IPS-15b (cell line): Measurements from ENCODE around the gene ANKRD10.

Experiments
- H3K27me3 ChIP-seq: one replicate; pipeline ENCODE4 v1.6.1; 2013; ENCODE audit warnings: low read length; ENCODE audit not compliant: control insufficient read depth, insufficient read depth
- H3K36me3 ChIP-seq: one replicate; pipeline ENCODE4 v1.6.1; 2013; ENCODE audit warnings: low read length; ENCODE audit not compliant: control insufficient read depth, insufficient read depth
- H3K4me1 ChIP-seq: one replicate; pipeline ENCODE4 v1.6.1; 2013; ENCODE audit warnings: mild to moderate bottlenecking, low read length; ENCODE audit not compliant: control insufficient read depth, insufficient read depth
- H3K4me3 ChIP-seq: one replicate; pipeline ENCODE4 v1.5.1; 2013; ENCODE audit warnings: low read depth, low read length
- H3K9ac ChIP-seq: one replicate; pipeline ENCODE4 v1.6.1; 2013; ENCODE audit warnings: low read depth, mild to moderate bottlenecking, low read length
- H3K9me3 ChIP-seq: one replicate; pipeline ENCODE4 v1.6.1; 2013; ENCODE audit warnings: mild to moderate bottlenecking, low read length; ENCODE audit not compliant: control insufficient read depth, insufficient read depth

ANKRD10 gene

GRCh38 chr13:110911880-110912279 lies 3.0 kb downstream of the ANKRD10 start:
- Histone ChIP-seq H3K9me3 (no peaks in the 10 kb centered on the region), H3K27me3 (no peaks in the 10 kb centered on the region), H3K36me3 (no peaks in the 10 kb centered on the region), H3K4me1 (peaks cover 46% of the 10 kb centered on the region), H3K4me3 (peak overlapping the region; percentile 92), H3K9ac (peak overlapping the region; percentile 62)

GRCh38 chr13:110910013-110910890 lies 4.6 kb downstream of the ANKRD10 start:
- peak overlapping the region; percentile 16 for H3K4me3 ChIP-seq
- H3K27me3 ChIP-seq, result no peaks in the 10 kb centered on the region
- H3K9ac ChIP-seq, result peak overlapping the region; percentile 6
- H3K36me3 ChIP-seq, result no peaks in the 10 kb centered on the region
- no peaks in the 10 kb centered on the region for H3K9me3 ChIP-seq
- peaks cover 48% of the 10 kb centered on the region for H3K4me1 ChIP-seq

- Histone ChIP-seq H3K4me1 (peaks cover 48% of the 10 kb centered on the region), H3K9ac (peak overlapping the region; percentile 42), H3K4me3 (peak overlapping the region; percentile 16), H3K36me3 (no peaks in the 10 kb centered on the region), H3K9me3 (no peaks in the 10 kb centered on the region), H3K27me3 (no peaks in the 10 kb centered on the region)
Measured at GRCh38 chr13:110907951-110908898, 6.6 kb downstream of the ANKRD10 start.

- Histone ChIP-seq H3K4me3 (no peak overlapping the region), H3K27me3 (no peaks in the 10 kb centered on the region), H3K4me1 (peaks cover 47% of the 10 kb centered on the region), H3K9me3 (no peaks in the 10 kb centered on the region), H3K36me3 (no peaks in the 10 kb centered on the region), H3K9ac (peak overlapping the region; percentile 42)
Measured at GRCh38 chr13:110907301-110907700, 7.6 kb downstream of the ANKRD10 start.

GRCh38 chr13:110904748-110905147 lies 10.1 kb downstream of the ANKRD10 start:
- no peaks in the 10 kb centered on the region for H3K27me3 ChIP-seq
- no peaks in the 10 kb centered on the region for H3K9me3 ChIP-seq
- no peak overlapping the region for H3K4me3 ChIP-seq
- H3K36me3 ChIP-seq, result no peaks in the 10 kb centered on the region
- H3K4me1 ChIP-seq, result peaks cover 35% of the 10 kb centered on the region
- H3K9ac ChIP-seq, result no peak overlapping the region

- H3K9ac ChIP-seq, result no peak overlapping the region
- H3K27me3 ChIP-seq, result no peaks in the 10 kb centered on the region
- H3K4me3 ChIP-seq, result no peak overlapping the region
- no peaks in the 10 kb centered on the region for H3K36me3 ChIP-seq
- no peaks in the 10 kb centered on the region for H3K9me3 ChIP-seq
- H3K4me1 ChIP-seq, result peaks cover 12% of the 10 kb centered on the region
Measured at GRCh38 chr13:110902370-110902769, 12.5 kb downstream of the ANKRD10 start.

- H3K27me3 ChIP-seq, result no peaks in the 10 kb centered on the region
- H3K9ac ChIP-seq, result no peak overlapping the region
- H3K36me3 ChIP-seq, result peaks cover 9% of the 10 kb centered on the region
- H3K9me3 ChIP-seq, result no peaks in the 10 kb centered on the region
- H3K4me3 ChIP-seq, result no peak overlapping the region
- H3K4me1 ChIP-seq, result no peaks in the 10 kb centered on the region
Measured at GRCh38 chr13:110897521-110897920, 17.3 kb downstream of the ANKRD10 start.

- peaks cover 9% of the 10 kb centered on the region for H3K36me3 ChIP-seq
Measured at GRCh38 chr13:110897014-110897413, 17.9 kb downstream of the ANKRD10 start.

GRCh38 chr13:110894086-110894485 lies 20.8 kb downstream of the ANKRD10 start:
- Histone ChIP-seq H3K36me3 (peaks cover 9% of the 10 kb centered on the region), H3K9me3 (no peaks in the 10 kb centered on the region), H3K9ac (no peak overlapping the region), H3K27me3 (no peaks in the 10 kb centered on the region), H3K4me3 (no peak overlapping the region), H3K4me1 (no peaks in the 10 kb centered on the region)

More at GRCh38 chr13:110897014-110897413, 17.9 kb downstream of the ANKRD10 start:
- no peak overlapping the region for H3K9ac ChIP-seq
- no peaks in the 10 kb centered on the region for H3K9me3 ChIP-seq
- H3K4me3 ChIP-seq, result no peak overlapping the region
- no peaks in the 10 kb centered on the region for H3K4me1 ChIP-seq
- H3K27me3 ChIP-seq, result no peaks in the 10 kb centered on the region

GRCh38 chr13:110893571-110893970 lies 21.3 kb downstream of the ANKRD10 start:
- no peaks in the 10 kb centered on the region for H3K27me3 ChIP-seq
- no peak overlapping the region for H3K4me3 ChIP-seq
- no peaks in the 10 kb centered on the region for H3K4me1 ChIP-seq
- no peaks in the 10 kb centered on the region for H3K9me3 ChIP-seq
- H3K9ac ChIP-seq, result no peak overlapping the region
- peaks cover 9% of the 10 kb centered on the region for H3K36me3 ChIP-seq

GRCh38 chr13:110890279-110891165 lies 24.3 kb downstream of the ANKRD10 start:
- Histone ChIP-seq H3K9me3 (no peaks in the 10 kb centered on the region), H3K4me1 (peaks cover 10% of the 10 kb centered on the region), H3K36me3 (peaks cover 9% of the 10 kb centered on the region), H3K4me3 (no peak overlapping the region), H3K27me3 (no peaks in the 10 kb centered on the region), H3K9ac (no peak overlapping the region)
